ENCODE data around the gene UBE3B. TPM values are rescaled to one million over a fixed set of nuclear protein-coding genes. Genes with fewer than 3 reads are reported as not detected.

UBE3B gene
- total RNA-seq, 1 donor from 2014 or later, result 34.4 TPM

GRCh38 chr12:109477963-109478315 is 505 bp downstream of the UBE3B start:
- H3K4me2 ChIP-seq (ENCODE audit: low read length), result peak overlapping the region; percentile 96
- no peaks in the 10 kb centered on the region for H3K36me3 ChIP-seq (ENCODE audit: insufficient read depth, low read length)
- Mint-ChIP-seq H3K27ac (ENCODE audit: unreplicated experiment) (peak overlapping the region; percentile 100), H3K4me1 (ENCODE audit: low read depth, unreplicated experiment) (peaks cover 25% of the 10 kb centered on the region), H3K36me3 (ENCODE audit: low read depth, unreplicated experiment) (peaks cover 9% of the 10 kb centered on the region), H3K4me3 (ENCODE audit: unreplicated experiment) (peak overlapping the region; percentile 99), H3K27me3 (ENCODE audit: low read depth, unreplicated experiment) (no peaks in the 10 kb centered on the region), H3K9me3 (ENCODE audit: unreplicated experiment) (no peaks in the 10 kb centered on the region)
- H3K27ac ChIP-seq (ENCODE audit: low read depth, low read length), result peak overlapping the region; percentile 100
- TF ChIP-seq, protein P1, sequence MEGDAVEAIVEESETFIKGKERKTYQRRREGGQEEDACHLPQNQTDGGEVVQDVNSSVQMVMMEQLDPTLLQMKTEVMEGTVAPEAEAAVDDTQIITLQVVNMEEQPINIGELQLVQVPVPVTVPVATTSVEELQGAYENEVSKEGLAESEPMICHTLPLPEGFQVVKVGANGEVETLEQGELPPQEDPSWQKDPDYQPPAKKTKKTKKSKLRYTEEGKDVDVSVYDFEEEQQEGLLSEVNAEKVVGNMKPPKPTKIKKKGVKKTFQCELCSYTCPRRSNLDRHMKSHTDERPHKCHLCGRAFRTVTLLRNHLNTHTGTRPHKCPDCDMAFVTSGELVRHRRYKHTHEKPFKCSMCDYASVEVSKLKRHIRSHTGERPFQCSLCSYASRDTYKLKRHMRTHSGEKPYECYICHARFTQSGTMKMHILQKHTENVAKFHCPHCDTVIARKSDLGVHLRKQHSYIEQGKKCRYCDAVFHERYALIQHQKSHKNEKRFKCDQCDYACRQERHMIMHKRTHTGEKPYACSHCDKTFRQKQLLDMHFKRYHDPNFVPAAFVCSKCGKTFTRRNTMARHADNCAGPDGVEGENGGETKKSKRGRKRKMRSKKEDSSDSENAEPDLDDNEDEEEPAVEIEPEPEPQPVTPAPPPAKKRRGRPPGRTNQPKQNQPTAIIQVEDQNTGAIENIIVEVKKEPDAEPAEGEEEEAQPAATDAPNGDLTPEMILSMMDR (IDR thresholded peaks at IDR 0.05; ENCODE audit: insufficient read depth, low read depth, low read length), result no peak
- TF ChIP-seq EZH2 (IDR thresholded peaks at IDR 0.05; ENCODE audit: insufficient read depth, low read length), result no peak
- no peaks in the 10 kb centered on the region for H3K9me3 ChIP-seq (ENCODE audit: insufficient read depth, low read depth, low read length)
- peaks cover 24% of the 10 kb centered on the region for H3K4me1 ChIP-seq (ENCODE audit: insufficient read depth, low read length)
- H3K27me3 ChIP-seq (ENCODE audit: insufficient read depth, low read length), result no peaks in the 10 kb centered on the region
- peak overlapping the region; percentile 94 for H3K9ac ChIP-seq (ENCODE audit: low read length)
- DNase-seq (ENCODE audit: low read depth) (no peak), FAIRE-seq (no peak)
- peaks cover 76% of the 10 kb centered on the region for H3K79me2 ChIP-seq (ENCODE audit: insufficient read depth, low read length)
- H2AFZ ChIP-seq (ENCODE audit: low read depth, low read length), result peak overlapping the region; percentile 98
- peaks cover 38% of the 10 kb centered on the region for H4K20me1 ChIP-seq (ENCODE audit: insufficient read depth, low read length)
- H3K4me3 ChIP-seq (ENCODE audit: insufficient read depth, low read depth, low read length), result peak overlapping the region; percentile 99

- Mint-ChIP-seq H3K36me3 (ENCODE audit: low read depth, unreplicated experiment) (peaks cover 2% of the 10 kb centered on the region), H3K4me1 (ENCODE audit: low read depth, unreplicated experiment) (peaks cover 17% of the 10 kb centered on the region), H3K27ac (ENCODE audit: unreplicated experiment) (peak overlapping the region; percentile 77), H3K4me3 (ENCODE audit: unreplicated experiment) (peak overlapping the region; percentile 99), H3K9me3 (ENCODE audit: unreplicated experiment) (no peaks in the 10 kb centered on the region), H3K27me3 (ENCODE audit: low read depth, unreplicated experiment) (no peaks in the 10 kb centered on the region)
- Histone ChIP-seq H3K36me3 (ENCODE audit: insufficient read depth, low read length) (peaks cover 4% of the 10 kb centered on the region), H3K4me2 (ENCODE audit: low read length) (no peak overlapping the region), H3K4me3 (ENCODE audit: insufficient read depth, low read depth, low read length) (no peak overlapping the region), H3K27me3 (ENCODE audit: insufficient read depth, low read length) (no peaks in the 10 kb centered on the region), H2AFZ (ENCODE audit: low read depth, low read length) (no peak overlapping the region), H3K9me3 (ENCODE audit: insufficient read depth, low read depth, low read length) (no peaks in the 10 kb centered on the region), H3K27ac (ENCODE audit: low read depth, low read length) (no peak overlapping the region), H3K9ac (ENCODE audit: low read length) (no peak overlapping the region), H3K79me2 (ENCODE audit: insufficient read depth, low read length) (peaks cover 58% of the 10 kb centered on the region), H4K20me1 (ENCODE audit: insufficient read depth, low read length) (peaks cover 20% of the 10 kb centered on the region), H3K4me1 (ENCODE audit: insufficient read depth, low read length) (peaks cover 24% of the 10 kb centered on the region)
- TF ChIP-seq, protein P1 (IDR thresholded peaks at IDR 0.05; ENCODE audit: insufficient read depth, low read depth, low read length), result no peak
- no peak for TF ChIP-seq EZH2 (IDR thresholded peaks at IDR 0.05; ENCODE audit: insufficient read depth, low read length)
- DNase-seq (ENCODE audit: low read depth) (no peak), FAIRE-seq (no peak)
Observed at GRCh38 chr12:109479761-109480160, 2.3 kb downstream of the UBE3B start.

- Histone ChIP-seq H3K9me3 (ENCODE audit: insufficient read depth, low read depth, low read length) (no peaks in the 10 kb centered on the region), H3K9ac (ENCODE audit: low read length) (no peak overlapping the region), H3K4me2 (ENCODE audit: low read length) (no peak overlapping the region), H3K79me2 (ENCODE audit: insufficient read depth, low read length) (peaks cover 52% of the 10 kb centered on the region), H3K4me1 (ENCODE audit: insufficient read depth, low read length) (peaks cover 19% of the 10 kb centered on the region), H2AFZ (ENCODE audit: low read depth, low read length) (no peak overlapping the region), H3K4me3 (ENCODE audit: insufficient read depth, low read depth, low read length) (no peak overlapping the region), H4K20me1 (ENCODE audit: insufficient read depth, low read length) (peaks cover 14% of the 10 kb centered on the region), H3K36me3 (ENCODE audit: insufficient read depth, low read length) (peaks cover 4% of the 10 kb centered on the region), H3K27ac (ENCODE audit: low read depth, low read length) (no peak overlapping the region), H3K27me3 (ENCODE audit: insufficient read depth, low read length) (no peaks in the 10 kb centered on the region)
- TF ChIP-seq, protein P1 (IDR thresholded peaks at IDR 0.05; ENCODE audit: insufficient read depth, low read depth, low read length), result no peak
- no peak for TF ChIP-seq EZH2 (IDR thresholded peaks at IDR 0.05; ENCODE audit: insufficient read depth, low read length)
- Mint-ChIP-seq H3K4me1 (ENCODE audit: low read depth, unreplicated experiment) (peaks cover 14% of the 10 kb centered on the region), H3K27ac (ENCODE audit: unreplicated experiment) (peak overlapping the region; percentile 9), H3K4me3 (ENCODE audit: unreplicated experiment) (no peak overlapping the region), H3K9me3 (ENCODE audit: unreplicated experiment) (no peaks in the 10 kb centered on the region), H3K36me3 (ENCODE audit: low read depth, unreplicated experiment) (peaks cover 2% of the 10 kb centered on the region), H3K27me3 (ENCODE audit: low read depth, unreplicated experiment) (no peaks in the 10 kb centered on the region)
- no peak for FAIRE-seq
- DNase-seq (ENCODE audit: low read depth), result no peak
Observed at GRCh38 chr12:109480356-109480755, 2.9 kb downstream of the UBE3B start.
